ENCODE data around the gene C6orf52. TPM values are rescaled to one million over a fixed set of nuclear protein-coding genes. Genes with fewer than 3 reads are reported as not detected.

C6orf52 gene
- total and polyA plus RNA-seq, 9 of the 15 experiments (the other 6 are each of a cell fraction or from before 2014, with no cell fraction given), result 6.7 to 37.0 (median 11.1) TPM

DNA sequence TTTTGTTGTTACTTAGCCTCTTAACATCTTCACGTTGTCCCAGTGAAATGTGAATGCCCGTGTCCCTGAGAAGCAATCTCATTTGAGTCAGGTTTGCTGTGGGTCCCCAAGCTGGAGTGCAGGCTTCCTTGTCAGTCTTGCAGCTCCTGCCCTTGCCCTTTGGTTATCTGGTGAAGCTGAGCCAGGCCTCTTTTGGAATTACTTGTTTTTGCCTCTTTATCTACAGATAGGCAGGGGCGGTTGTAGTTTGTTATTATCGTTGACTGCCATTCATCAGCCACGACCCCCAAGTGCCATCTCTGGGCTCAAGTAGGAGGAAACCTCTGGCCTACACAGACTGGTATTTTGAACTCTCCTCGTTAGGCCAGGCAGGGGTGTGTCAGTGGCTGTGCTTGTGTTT is 30.6 kb upstream of the C6orf52 start (continued):
- TF ChIP-seq, protein P1, sequence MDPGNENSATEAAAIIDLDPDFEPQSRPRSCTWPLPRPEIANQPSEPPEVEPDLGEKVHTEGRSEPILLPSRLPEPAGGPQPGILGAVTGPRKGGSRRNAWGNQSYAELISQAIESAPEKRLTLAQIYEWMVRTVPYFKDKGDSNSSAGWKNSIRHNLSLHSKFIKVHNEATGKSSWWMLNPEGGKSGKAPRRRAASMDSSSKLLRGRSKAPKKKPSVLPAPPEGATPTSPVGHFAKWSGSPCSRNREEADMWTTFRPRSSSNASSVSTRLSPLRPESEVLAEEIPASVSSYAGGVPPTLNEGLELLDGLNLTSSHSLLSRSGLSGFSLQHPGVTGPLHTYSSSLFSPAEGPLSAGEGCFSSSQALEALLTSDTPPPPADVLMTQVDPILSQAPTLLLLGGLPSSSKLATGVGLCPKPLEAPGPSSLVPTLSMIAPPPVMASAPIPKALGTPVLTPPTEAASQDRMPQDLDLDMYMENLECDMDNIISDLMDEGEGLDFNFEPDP (CRISPR knock-in tag; IDR thresholded peaks at IDR 0.05), result no peak
- TF ChIP-seq TCF7 (IDR thresholded peaks at IDR 0.05; ENCODE audit: borderline replicate concordance) (no peak), PPARD (CRISPR knock-in tag; IDR thresholded peaks at IDR 0.05) (no peak), GATAD2A (IDR thresholded peaks at IDR 0.05) (no peak), ZNF507 (tag; conservative IDR thresholded peaks at IDR 0.05) (no peak), FOXA1 (IDR thresholded peaks at IDR 0.05; ENCODE audit: borderline replicate concordance) (no peak), TFAP4 (CRISPR knock-in tag; IDR thresholded peaks at IDR 0.05; ENCODE audit: borderline replicate concordance) (no peak), ZNF318 (IDR thresholded peaks at IDR 0.05; ENCODE audit: borderline replicate concordance in 1 of 2, low read depth in 1 of 2) (no peak), ZC3H8 (IDR thresholded peaks at IDR 0.05) (no peak), POLR2AphosphoS2 (IDR thresholded peaks at IDR 0.05; ENCODE audit: low read length) (no peak), ZNF695 (CRISPR knock-in tag; IDR thresholded peaks at IDR 0.05) (no peak), GTF2E2 (tag; IDR thresholded peaks at IDR 0.05) (no peak), SMARCB1 (IDR thresholded peaks at IDR 0.05; ENCODE audit: insufficient read length, low read depth) (no peak), ZNF280B (CRISPR knock-in tag; IDR thresholded peaks at IDR 0.05) (no peak), TRIM24 (IDR thresholded peaks at IDR 0.05) (peak; percentile 40 to 72; a peak in 2 of 4 replicates)
- TF ChIP-seq, protein P2, sequence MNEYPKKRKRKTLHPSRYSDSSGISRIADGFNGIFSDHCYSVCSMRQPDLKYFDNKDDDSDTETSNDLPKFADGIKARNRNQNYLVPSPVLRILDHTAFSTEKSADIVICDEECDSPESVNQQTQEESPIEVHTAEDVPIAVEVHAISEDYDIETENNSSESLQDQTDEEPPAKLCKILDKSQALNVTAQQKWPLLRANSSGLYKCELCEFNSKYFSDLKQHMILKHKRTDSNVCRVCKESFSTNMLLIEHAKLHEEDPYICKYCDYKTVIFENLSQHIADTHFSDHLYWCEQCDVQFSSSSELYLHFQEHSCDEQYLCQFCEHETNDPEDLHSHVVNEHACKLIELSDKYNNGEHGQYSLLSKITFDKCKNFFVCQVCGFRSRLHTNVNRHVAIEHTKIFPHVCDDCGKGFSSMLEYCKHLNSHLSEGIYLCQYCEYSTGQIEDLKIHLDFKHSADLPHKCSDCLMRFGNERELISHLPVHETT (CRISPR knock-in tag; conservative IDR thresholded peaks at IDR 0.05 in 1 of 2, IDR thresholded peaks at IDR 0.05 in 1 of 2), result no peak
